ENCODE results near the gene EFNA1.

EFNA1 gene

DNA sequence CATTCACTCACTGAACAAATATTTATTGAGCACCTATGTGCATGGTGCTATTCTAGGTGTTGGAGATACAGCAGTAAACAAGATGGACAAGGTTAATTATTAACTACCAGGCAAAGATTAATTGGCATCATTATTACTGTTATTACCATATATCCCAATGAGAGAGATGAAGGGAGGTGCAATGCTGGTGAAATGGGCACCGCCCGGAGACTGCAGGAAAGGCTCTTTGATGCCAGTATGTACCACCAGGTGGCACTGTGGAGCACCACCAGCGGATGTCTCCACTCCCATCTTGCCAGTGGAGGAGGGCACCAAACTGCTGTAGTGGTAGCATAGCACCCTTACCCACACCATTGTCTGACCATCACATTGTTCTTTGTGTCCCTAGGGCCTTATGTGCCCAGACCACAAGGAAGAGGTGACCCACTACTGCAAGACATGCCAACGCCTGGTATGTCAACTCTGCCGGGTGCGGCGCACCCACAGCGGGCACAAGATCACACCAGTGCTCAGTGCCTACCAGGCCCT, 48.9 kb downstream of the EFNA1 start:
- peak; percentile 75 for DNase-seq

DNA sequence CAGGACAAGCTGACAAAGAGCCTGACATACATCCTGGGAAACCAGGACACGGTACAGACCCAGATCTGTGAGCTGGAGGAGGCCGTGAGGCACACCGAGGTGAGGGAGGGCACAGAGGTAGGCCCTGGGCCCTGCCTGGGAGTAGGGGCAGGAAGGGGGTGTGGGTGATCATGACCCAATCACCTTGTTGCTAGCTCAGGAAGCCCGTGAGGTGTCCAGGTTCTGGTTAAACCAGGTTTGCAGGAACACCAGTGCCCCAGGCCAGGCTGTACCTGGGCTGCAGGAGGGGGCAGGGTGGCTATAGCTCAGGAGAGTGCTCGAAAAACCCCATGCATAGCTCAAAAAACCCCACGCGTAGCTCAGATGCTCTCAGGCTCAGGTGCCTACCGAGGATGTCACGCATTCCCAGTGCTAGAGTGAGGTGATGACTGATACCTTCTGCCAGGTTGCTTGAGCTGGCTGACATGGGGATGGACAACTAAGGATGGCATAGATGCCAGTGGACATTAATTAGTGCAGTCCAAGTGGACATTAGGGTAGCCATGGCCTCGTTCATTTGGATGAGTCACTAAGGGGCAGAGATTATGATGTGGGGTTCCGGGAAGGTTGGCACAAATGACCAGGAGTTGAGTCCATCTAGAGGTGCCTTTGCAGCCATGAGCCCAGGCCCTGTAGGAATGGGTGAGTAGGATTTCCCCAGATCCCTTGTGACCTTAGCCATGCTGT, 49.7 kb downstream of the EFNA1 start:
- DNase-seq = no peak

DNA sequence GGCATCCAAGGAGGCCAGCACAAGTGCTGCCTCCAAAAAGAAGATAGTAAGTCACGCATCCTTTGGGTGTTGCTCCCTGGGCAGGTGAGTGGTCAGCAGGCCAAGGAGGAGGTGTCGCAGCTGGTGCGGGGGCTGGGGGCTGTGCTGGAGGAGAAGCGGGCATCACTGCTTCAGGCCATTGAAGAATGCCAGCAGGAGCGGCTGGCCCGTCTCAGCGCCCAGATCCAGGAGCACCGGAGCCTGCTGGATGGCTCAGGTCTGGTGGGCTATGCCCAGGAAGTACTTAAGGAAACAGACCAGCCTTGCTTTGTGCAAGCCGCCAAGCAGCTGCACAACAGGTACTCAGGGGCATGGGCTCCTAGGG, 50.2 kb downstream of the EFNA1 start:
- DNase-seq = no peak

DNA sequence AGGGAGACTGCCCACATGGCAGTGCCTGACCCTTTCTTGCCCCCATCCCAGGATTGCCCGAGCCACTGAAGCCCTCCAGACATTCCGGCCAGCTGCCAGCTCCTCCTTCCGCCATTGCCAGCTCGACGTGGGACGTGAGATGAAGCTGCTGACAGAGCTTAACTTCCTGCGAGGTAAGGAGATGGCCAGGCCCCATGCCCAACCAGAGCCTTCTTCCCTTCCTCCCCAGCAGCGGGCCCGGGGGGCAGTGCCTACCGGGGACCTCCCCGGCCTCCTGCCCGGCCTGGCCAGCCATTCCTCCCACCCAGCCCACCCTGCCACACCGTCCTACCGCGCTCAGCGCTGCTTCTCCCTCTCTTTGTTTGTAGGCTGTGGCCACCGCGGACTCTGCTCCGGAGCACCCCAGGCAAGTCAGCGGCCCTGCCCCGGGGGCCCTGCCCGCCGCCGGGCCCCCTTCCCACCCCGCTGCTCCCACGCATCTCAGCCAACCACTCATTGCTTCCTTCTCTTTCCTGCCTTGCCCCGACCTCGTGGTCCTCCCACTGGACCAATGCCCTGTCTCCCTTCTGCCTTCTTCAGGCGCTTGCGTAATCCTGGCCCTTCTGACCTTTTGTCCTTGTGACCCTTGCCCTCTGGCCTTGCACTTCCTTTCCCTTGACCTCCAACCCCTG, 50.9 kb downstream of the EFNA1 start:
- DNase-seq = no peak

DNA sequence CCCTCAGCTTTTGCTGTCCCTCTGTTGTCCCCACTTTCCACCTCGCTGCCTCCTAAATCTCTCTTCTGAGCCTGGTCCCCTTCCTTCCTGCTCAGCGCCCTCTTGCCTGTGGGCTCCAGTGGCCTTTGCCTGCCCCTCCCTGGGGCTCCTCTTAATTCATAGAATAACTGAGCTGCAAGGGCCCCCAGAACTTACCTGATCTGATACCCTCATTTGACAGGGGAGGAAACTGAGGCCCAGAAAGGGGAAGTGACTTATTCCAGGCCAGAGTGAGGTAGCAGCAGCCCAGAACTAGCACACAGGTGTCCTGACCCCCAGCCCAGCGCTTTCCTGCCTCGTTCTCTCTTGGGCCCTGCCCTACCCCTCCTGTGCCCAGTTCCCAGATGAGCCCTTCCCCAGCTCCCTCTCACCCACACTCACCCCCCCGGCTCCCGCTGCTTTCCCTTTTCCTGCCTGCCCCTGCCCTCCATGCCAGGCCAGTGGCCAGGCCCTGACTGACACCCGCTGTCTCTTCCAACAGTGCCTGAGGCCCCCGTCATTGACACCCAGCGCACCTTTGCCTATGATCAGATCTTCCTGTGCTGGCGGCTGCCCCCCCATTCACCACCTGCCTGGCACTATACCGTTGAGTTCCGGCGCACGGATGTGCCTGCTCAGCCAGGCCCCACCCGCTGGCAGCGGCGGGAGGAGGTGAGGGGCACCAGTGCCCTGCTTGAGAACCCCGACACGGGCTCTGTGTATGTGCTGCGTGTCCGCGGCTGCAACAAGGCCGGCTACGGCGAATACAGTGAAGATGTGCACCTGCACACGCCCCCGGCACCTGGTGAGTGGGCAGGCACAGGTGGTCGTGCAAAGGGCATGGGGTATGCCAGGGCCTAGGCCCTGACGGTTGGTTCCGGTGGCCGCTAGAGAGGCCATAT, 51.7 kb downstream of the EFNA1 start:
- no peak for DNase-seq

DNA sequence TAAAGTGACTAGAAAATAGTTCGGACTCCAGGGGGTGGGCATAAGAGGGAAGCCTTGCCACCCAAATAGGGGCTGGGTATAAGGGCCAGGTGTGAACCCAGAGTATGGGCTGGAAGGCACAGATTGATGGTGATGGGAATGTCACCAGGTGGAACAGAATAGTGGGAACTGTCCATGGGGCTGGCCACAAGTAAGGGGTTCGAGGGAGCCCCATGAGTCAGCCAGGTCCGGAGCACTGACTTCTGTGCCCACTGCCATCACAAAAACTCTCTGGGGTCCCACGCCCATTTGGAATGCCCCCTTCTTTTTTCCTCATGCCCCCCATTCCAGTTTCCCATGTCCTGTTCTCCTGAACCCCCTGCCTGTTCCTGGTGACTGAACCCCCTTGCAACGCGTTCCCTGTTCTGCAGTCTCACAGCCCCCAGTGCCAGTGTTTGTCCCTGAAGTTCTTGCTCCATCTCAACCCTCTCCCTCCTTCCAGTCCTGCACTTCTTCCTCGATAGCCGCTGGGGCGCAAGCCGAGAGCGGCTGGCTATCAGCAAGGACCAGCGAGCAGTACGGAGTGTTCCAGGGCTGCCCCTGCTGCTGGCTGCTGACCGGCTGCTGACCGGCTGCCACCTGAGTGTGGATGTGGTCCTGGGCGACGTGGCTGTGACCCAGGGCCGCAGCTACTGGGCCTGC, 53.8 kb downstream of the EFNA1 start:
- DNase-seq = no peak

DNA sequence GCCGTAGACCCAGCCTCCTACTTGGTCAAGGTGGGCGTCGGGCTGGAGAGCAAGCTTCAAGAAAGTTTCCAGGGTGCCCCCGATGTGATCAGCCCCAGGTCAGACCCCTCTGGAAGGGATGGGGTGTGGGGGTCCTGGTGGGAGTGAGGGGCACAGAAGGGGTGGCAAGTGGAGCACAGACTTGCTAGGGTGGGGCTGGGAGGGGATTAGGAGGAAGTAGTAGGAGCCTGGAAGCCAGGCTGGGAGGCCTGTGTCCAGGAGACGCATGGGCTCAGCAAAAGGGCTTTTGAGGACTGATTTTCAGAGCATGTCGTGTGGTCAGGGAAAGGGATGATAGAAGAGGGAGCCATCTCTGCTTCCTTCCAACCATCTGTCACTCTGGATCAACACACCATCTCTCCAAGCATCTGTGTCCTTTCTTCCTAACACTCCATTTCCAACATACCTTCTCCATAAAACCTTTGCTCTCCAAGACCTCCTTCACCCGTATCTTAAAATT, 54.4 kb downstream of the EFNA1 start:
- no peak for DNase-seq

DNA sequence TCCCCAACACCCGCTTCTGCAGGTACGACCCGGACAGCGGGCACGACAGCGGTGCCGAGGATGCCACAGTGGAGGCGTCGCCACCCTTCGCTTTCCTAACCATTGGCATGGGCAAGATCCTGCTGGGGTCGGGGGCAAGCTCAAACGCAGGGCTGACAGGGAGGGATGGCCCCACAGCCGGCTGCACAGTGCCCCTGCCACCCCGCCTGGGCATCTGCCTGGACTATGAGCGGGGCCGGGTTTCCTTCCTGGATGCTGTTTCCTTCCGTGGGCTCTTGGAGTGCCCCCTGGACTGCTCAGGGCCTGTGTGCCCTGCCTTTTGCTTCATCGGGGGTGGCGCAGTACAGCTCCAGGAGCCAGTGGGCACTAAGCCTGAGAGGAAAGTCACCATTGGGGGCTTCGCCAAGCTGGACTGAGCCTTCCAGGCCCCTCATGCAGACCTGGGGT, 56.1 kb downstream of the EFNA1 start:
- no peak for DNase-seq

DNA sequence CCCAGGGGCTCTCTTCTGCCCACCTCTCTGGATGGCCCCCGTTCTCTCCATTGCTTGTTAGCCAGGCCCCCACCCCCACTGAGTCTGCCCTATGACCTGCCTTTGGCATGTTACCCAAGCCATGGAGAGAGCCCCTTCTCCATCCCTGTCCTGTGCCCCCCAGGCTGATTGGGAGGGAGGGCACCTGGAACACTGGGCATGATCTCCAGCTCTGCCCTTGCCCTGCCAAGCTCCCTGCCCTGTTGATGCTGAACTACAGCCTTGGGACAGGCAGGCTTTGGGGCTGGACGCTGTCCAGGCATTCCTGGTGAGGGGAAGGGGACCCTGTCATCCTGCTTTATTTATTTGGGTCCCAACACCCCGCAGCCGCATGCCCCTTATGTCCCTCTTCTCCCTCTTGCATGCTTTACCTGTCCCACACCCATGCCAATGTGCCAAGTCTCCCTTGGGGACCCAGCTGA, 56.7 kb downstream of the EFNA1 start:
- DNase-seq = no peak

Data from NCI-H1092 treated with DMSO at 0.1 percent for 48 hours (cell line).